NB4 (cell line): ENCODE data around the gene ABCD1.

Experiments
- MYC ChIP-seq: IDR thresholded peaks from 2 replicates; pipeline ENCODE4 v1.6.1; 2011; ENCODE audit warnings: low read depth, low read length
- POLR2A ChIP-seq: IDR thresholded peaks from 2 replicates; pipeline ENCODE4 v1.6.1; 2011; ENCODE audit warnings: mild to moderate bottlenecking; ENCODE audit not compliant: insufficient read length; ENCODE audit errors: extremely low read depth
- TF ChIP-seq, protein P1 (sequence below): IDR thresholded peaks from one replicate; pipeline ENCODE4 v1.5.1; 2012; ENCODE audit warnings: low read depth, low read length
- TF ChIP-seq, protein P2 (sequence below): IDR thresholded peaks from 2 replicates; pipeline ENCODE4 v1.6.1; 2011; ENCODE audit warnings: low read depth, low read length

DNA sequence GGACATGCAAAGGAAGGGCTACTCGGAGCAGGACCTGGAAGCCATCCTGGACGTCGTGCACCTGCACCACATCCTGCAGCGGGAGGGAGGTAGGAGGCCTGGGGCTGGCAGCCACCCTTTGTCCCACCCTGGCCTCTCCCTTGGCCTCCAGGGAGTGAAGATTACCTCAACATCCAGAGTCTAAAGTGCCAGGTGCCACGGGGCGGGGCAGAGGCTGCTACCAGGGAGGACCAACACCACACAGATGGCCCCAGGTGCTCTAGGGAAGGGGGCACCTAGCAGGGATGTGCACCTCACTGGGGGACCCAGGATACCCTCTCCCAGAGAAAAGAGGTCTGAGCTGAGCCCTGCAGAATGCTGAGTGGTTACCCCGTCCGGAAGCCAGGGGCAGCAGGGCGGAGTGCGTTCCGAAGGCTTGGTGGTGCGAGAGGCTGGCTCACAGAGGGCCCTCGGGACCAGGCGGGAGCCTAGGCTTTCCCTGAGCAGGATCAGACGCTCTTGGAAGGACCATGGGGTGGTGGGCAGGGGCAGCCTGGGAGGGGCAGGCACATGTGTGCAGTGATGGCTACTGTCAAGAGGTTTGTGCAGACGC is 16.1 kb downstream of the ABCD1 start:
- TF ChIP-seq, protein P1, sequence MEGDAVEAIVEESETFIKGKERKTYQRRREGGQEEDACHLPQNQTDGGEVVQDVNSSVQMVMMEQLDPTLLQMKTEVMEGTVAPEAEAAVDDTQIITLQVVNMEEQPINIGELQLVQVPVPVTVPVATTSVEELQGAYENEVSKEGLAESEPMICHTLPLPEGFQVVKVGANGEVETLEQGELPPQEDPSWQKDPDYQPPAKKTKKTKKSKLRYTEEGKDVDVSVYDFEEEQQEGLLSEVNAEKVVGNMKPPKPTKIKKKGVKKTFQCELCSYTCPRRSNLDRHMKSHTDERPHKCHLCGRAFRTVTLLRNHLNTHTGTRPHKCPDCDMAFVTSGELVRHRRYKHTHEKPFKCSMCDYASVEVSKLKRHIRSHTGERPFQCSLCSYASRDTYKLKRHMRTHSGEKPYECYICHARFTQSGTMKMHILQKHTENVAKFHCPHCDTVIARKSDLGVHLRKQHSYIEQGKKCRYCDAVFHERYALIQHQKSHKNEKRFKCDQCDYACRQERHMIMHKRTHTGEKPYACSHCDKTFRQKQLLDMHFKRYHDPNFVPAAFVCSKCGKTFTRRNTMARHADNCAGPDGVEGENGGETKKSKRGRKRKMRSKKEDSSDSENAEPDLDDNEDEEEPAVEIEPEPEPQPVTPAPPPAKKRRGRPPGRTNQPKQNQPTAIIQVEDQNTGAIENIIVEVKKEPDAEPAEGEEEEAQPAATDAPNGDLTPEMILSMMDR: no peak
- no peak for TF ChIP-seq POLR2A
- TF ChIP-seq, protein P2, sequence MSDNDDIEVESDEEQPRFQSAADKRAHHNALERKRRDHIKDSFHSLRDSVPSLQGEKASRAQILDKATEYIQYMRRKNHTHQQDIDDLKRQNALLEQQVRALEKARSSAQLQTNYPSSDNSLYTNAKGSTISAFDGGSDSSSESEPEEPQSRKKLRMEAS: no peak
- no peak for TF ChIP-seq MYC
